GM12873 (cell line): ENCODE measurements around the gene NOTO.

Experiments used
- TF ChIP-seq, protein P1 (sequence below): IDR thresholded peaks from 2 replicates; pipeline ENCODE4 v1.5.1; 2012; ENCODE audit warnings: low read depth, mild to moderate bottlenecking, moderate library complexity, low read length, control low read depth; ENCODE audit not compliant: insufficient read depth; ENCODE audit errors: missing control alignments

The NOTO gene

DNA sequence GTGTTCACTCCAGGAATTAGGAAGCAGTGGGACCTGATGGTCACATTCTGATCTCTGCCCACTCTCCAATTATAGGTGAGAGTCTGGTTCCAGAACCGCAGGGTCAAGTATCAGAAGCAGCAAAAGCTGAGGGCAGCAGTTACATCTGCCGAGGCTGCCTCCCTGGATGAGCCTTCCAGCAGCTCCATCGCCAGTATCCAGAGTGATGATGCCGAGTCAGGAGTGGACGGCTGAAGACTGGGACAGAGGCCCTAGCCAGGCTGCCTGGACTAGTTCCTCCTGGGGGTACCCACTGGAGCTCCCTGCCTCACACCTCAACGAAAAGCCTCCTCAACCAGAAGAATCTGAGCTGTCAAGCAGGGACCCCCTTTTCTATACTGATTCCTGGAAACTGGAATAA is 8.3 kb downstream of the NOTO start:
- TF ChIP-seq, protein P1, sequence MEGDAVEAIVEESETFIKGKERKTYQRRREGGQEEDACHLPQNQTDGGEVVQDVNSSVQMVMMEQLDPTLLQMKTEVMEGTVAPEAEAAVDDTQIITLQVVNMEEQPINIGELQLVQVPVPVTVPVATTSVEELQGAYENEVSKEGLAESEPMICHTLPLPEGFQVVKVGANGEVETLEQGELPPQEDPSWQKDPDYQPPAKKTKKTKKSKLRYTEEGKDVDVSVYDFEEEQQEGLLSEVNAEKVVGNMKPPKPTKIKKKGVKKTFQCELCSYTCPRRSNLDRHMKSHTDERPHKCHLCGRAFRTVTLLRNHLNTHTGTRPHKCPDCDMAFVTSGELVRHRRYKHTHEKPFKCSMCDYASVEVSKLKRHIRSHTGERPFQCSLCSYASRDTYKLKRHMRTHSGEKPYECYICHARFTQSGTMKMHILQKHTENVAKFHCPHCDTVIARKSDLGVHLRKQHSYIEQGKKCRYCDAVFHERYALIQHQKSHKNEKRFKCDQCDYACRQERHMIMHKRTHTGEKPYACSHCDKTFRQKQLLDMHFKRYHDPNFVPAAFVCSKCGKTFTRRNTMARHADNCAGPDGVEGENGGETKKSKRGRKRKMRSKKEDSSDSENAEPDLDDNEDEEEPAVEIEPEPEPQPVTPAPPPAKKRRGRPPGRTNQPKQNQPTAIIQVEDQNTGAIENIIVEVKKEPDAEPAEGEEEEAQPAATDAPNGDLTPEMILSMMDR: no peak

DNA sequence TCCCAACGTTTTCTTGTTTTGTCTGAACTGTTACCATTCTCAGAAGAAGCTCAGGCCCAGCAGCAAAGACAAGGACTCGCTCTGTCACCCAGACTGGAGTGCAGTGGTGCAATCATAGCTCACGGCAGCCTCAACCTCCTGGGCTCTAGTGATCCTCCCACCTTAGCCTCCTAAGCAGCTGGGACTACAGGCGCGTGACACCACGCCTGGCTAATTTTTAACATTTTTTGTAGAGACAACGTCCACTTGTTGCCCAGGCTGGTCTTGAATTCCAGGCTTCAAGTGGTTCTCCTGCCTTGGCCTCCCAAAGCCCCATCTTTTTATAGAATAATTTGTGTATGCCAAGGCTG is 9.7 kb downstream of the NOTO start:
- TF ChIP-seq, protein P1: no peak

DNA sequence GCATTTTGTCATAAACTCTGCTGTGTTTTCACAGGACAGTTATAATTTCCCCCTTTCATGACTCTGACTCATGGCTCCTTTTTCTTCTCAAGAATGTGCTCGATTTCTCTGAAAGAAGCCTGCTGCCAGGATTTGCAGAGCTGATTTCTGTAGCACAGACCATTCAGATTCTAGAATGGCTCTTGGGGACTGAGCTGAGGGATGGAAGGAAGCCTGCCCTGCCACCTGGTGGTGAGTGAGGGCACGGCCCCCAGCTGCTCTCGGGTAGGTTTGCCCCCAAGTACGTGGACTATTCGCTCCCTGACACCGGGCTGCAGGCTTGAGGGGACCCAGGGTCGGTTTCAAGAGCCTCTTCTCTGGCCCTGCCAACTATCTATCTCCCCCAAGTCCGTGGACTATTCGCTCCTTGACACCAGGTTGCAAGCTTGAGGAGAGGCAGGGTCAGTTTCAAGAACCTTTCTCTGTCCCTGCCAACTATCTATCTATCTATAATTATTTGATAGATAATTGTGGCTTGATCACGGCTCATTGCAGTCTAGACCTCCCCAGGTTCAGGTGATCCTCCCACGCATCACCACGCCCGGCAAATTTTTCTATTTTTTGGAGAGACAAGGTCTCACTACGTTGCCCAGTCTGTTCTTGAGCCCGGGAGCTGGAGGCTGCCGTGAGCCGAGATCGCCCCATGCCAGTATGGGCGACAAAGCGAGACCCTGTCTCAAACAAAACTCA is 10.2 kb downstream of the NOTO start:
- TF ChIP-seq, protein P1: peak; percentile 98

DNA sequence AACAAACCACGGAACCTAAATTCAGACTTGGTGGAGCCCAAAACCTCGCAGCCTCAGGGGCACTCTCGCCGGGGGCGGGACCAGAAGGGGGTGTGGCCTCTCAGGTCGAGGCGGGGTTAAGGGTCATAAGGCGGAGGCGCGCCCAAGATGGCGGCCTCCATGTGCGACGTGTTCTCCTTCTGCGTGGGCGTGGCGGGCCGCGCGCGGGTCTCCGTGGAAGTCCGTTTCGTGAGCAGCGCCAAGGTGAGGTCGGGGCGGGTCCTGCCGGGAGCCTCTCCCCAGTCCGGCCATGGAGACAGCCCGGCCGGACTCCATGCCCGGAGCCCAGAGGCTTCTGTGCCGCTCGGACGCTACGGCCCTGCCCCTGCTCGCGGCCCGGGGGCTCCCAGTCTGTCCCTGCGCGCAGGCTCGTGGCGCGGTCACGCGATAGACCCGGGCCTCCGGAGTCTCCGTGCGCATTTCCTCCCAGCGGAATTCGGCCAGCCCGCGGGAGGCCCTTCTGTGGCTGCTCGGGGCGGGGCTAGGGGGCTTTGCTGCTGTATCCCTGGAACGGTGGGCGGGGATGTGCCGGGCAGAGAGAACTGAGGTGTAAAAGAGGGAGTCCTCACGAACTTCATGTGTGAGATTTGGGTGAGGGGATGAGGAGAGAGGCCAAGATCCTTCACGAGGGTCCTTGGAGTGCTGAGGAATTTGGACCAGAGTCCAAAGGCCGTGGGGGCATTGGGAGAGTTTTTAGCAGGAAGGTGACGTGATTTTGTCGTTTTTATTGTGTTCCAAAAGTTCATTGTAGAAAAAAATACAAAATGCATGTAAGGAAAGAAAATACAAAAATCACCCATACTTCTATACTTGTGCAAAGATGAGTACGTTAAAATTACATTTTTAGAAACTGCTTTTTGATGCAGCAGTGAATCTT is 12.0 kb downstream of the NOTO start, which contains the start of gene SMYD5:
Gene SMYD5, plus strand, starts transcription at position 126 of the 916 bp plus-strand sequence. Its CDS starts 22 bp downstream, at position 148.
- TF ChIP-seq, protein P1: no peak

DNA sequence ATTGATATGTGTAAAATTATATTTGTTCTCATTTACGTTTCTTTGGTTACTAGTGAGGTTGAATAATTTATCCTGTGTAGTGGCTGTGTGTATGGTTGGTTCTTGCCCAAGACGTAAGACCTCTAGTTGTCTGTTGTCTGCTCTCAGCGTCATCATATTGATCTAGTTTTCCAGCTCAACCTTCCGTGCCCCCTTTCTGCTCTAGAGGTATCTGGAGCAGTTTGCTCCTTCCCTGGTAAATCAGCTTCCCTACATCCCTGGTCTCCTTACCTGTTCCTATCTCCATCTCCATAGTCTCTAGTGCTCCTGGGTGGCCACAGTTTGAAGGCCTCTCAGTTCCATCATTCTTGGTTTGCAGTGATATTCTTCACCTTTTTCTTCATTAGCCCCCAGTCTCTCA is 12.9 kb downstream of the NOTO start:
- TF ChIP-seq, protein P1: no peak

DNA sequence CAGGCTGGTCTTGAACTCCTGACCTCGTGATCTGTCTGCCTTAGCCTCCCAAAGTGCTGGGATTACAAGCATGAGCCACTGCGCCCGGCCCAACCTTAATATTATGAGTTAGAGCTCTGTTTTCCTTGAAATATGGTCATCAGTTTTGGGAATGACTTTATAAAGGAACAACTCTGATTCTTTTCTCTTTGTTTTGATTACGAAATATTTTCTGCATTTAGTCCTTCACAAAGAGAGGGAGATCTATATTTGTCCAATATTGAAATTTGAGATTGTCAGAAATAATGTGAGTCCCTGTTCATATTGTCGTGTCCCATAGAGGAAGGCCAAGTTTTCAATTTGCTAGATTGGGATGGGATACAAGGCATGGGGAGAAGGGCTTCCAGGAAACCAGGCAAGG is 14.8 kb downstream of the NOTO start:
- TF ChIP-seq, protein P1: no peak

DNA sequence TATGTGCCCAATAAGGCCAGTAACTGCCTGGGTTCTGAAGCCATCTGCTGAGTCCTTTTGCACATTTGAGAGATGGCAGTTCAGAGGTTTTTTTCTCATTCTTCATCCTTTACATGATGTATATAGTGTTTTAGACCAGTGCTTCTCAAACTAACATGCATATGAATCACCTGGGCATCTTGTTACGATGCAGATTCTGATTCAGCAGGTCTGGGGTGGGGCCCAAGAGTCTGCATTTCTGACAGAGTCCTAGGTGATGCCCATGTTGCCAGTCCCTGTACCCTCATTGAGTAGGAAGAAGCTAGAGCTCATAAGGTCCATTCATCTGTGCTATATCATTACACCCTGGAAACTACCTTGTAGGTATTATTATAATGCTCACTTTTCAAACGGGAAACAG is 15.5 kb downstream of the NOTO start:
- TF ChIP-seq, protein P1: no peak
